Activated T-cell treated with anti-CD3 and anti-CD28 coated beads, Interleukin-2, amount 50 U/mL, for 48 hours (primary cell): ENCODE measurements around the gene PDXDC1.
"Not testable (repeated sequence)": the region's sequence is repeated elsewhere in the genome, so short reads cannot be mapped to it uniquely, and the experiment has no call there.

Source experiments
- DNase-seq, 2 experiments: peaks; one replicate each; pipeline ENCODE4 v3.0.0-alpha.2; 2020

The PDXDC1 gene, protein sequence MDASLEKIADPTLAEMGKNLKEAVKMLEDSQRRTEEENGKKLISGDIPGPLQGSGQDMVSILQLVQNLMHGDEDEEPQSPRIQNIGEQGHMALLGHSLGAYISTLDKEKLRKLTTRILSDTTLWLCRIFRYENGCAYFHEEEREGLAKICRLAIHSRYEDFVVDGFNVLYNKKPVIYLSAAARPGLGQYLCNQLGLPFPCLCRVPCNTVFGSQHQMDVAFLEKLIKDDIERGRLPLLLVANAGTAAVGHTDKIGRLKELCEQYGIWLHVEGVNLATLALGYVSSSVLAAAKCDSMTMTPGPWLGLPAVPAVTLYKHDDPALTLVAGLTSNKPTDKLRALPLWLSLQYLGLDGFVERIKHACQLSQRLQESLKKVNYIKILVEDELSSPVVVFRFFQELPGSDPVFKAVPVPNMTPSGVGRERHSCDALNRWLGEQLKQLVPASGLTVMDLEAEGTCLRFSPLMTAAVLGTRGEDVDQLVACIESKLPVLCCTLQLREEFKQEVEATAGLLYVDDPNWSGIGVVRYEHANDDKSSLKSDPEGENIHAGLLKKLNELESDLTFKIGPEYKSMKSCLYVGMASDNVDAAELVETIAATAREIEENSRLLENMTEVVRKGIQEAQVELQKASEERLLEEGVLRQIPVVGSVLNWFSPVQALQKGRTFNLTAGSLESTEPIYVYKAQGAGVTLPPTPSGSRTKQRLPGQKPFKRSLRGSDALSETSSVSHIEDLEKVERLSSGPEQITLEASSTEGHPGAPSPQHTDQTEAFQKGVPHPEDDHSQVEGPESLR

GRCh38 chr16:14974656-14975417 is at the start of gene PDXDC1:
Gene PDXDC1 (plus strand): TSS chr16:14975026. CDS start chr16:14975200, 174 bp downstream.
- peak; percentile 99 to 100 for DNase-seq

DNA sequence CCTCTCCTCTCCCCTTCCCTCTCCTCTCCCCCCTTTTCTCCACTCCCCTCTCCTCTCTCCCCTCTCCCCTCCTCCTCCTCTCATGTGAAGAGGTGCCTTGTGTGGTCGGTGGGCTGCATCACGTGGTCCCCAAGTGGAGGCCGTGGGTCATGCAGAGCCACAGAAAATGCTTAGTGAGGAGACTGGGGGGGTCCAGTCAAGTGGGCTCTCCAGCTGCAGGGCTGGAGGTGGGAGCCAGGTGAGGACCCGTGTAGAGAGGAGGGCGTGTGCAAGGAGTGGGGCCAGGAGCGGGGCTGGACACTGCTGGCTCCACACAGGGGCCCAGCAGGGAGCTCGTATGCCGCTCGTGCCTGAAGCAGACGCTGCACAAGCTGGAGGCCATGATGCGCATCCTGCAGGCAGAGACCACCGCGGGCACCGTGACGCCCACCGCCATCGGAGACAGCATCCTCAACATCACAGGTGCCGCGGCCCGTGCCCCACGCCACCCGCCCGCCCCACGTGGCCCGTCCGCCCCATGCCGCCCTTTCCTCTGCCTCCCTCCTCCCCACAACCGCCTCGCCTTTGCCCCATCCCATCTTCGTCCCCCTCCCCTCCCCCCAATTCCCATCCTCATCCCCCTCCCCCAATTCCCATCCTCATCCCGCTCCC is 46.6 kb upstream of the PDXDC1 start:
- DNase-seq: peak; percentile 22 to 25

- not testable (repeated sequence) for DNase-seq
Observed at GRCh38 chr16:14929176-14929575, 45.6 kb upstream of the PDXDC1 start.

- not testable (repeated sequence) for DNase-seq
Observed at GRCh38 chr16:14930246-14930645, 44.6 kb upstream of the PDXDC1 start.

- not testable (repeated sequence) for DNase-seq
Observed at GRCh38 chr16:14930971-14931370, 43.9 kb upstream of the PDXDC1 start.

- DNase-seq: not testable (repeated sequence)
Observed at GRCh38 chr16:14932581-14933375, 42.0 kb upstream of the PDXDC1 start.

DNA sequence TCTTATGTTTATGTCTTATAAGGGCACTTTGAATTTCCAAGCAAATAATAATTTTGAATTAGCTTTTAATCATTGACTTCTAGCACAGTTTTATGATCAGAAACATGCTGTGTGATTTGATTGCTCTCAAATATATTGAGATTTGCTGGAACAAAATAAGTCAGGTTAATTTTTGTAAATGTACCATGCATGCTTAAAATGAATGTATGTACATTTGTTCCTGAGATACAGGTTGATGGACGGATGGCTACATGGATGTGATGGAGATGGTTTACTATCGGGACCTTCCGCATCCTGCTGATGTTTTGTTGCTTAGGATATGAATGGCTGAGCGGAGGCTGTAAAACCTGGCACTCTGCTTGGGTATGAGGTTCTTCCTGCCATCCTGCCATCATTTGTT is 37.7 kb upstream of the PDXDC1 start, which contains the start of gene NPIPA1:
NPIPA1 (plus strand) TSS at position 301 of the 400 bp plus-strand sequence; CDS start at position 301, 0 bp downstream.
- not testable (repeated sequence) for DNase-seq

DNA sequence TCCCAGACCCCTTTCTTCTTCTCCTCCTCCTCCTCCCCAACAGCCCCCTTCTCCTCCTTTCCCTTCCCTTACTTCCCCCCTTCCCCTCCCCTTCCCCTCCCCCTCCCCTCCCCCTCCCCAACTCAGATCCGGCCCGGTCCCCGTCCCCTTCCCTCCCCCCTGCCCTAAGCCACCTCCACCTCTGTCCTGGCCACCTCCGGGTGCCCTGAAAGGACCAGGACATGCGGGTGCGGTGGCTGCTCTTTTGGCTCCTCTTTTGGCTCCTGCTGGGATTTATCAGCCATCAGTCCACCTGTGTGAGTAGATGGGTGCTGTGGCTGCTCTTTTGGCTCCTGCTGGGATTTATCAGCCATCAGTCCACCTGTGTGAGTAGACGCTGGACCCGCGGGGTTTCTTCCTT is 36.8 kb upstream of the PDXDC1 start:
- DNase-seq: not testable (repeated sequence)

DNA sequence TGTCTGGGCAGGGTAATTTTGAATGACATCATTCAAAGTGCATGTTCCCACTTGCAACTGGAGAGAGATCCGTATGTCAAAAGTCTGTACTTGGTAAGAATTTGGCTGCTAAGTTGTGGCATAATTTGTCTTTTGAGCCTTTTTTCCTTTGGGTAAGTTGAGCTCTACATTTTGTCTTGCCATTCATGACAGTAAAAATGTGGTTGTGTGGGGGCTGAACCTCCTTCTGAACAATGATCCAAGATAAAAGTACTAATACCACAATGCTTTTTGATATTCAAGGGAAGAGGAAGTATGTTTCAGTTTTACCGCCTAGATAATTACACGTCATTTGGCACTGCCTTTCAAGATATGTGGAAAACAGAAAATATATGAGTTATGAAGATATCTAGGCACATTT is 32.1 kb upstream of the PDXDC1 start:
- DNase-seq: not testable (repeated sequence)

DNA sequence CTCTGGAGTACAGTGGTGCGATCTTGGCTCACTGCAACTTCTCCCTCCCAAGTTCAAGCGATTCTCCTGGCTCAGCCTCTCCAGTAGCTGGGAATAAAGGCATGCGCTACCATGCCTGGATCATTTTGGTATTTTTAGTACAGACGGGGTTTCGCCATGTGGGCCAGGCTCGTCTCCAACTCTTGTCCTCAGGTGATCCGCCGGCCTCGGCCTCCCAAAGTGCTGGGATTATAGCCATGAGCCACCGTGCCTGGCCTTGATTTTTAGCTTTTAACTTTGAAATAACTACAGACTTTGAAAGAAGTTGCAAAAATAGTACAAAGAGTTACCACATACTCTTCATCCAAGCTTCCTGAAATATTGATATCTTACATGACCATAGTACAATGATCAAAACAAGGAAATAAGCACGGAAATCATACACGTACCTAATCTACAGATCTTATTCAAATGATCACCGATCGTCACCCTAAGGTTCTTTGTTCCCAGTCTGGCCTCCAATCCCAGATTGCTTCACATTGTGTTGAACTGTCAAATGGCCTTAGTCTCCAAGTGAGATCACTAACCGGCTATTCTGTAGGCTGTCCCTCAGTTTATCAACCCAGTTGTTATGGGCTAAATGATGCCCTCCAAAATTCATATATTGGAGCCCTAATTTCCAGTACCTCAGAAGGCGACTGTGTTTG is 19.1 kb upstream of the PDXDC1 start:
- no peak for DNase-seq

- no peak for DNase-seq
Observed at GRCh38 chr16:14957576-14958322, 17.1 kb upstream of the PDXDC1 start.

- DNase-seq: no peak
Observed at GRCh38 chr16:14958323-14958600, 16.6 kb upstream of the PDXDC1 start.

DNA sequence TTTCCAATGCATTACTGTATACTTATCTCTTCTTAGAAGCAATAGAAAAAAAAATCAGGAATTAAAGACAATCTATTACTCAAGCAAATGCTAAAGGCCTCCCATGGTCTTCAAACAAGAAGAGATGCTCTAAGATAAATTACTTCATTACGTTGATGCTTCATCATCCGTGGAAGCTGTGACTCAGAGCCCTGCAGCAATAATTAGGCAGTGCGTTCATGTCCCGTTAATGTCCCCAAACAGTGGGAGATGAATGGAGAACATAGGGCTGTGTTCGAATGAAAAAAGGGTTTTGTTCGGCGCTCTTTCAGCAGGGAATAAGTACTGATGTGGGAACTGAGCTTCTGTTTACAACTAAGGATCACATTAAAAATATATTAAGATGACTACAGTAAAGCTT is 15.9 kb upstream of the PDXDC1 start:
- DNase-seq: no peak

- no peak for DNase-seq
Observed at GRCh38 chr16:14961405-14962186, 13.2 kb upstream of the PDXDC1 start.

DNA sequence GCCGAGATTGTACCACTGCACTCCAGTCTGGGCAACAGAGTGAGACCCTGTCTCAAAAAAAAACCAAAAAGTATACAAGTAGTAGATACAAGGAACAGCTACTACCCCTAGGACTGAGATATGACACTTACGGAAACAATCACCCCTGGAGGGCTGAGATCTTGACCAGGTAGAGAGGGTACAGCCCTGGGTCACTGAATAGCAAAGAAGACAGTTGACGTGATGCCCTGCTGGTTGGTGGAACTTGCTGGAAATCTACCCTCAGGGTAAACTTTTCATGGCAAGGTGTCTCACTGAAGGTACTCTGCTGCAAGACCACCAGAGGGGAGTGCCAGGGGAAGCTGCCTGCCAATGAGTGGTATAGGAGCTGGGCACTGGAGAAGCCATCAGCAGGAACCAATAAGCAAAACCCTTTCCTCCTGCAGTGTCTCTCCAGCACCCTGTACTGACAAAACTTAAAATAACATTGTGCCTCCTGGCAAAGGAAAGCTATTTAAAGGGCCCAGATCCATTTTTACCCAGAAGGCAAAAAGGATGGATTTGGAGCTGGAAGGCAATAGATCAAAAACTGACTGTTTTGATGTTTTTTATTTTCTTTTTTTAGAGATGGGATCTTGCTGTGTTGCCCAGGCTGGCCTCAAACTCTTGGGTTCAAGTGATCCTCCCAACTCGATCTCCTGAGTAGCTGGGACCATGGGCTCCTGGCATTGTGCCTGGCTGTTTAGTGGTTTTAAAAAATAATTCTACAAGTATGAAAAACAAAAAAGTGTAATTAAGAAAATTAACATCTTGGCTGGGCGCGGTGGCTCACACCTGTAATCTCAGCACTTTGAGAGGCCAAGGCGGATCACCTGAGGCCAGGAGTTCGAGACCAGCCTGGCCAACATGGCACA is 11.3 kb upstream of the PDXDC1 start:
- DNase-seq: no peak

DNA sequence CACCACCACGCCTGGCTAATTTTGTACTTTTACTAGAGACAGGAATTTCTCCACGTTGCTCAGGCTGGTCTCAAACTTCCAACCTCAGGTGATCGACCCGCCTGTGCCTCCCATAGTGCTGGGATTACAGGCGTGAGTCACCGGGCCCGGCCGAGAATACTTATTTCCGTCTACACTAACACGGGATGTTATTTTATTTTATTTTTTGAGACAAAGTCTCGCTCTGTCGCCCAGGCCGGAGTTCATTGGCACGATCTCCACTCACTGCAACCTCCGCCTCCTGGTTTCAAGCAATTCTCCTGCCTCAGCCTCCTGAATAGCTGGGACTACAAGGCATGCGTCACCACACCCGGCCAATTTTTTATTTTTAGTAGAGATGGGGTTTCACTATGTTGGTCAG is 9.5 kb upstream of the PDXDC1 start:
- no peak for DNase-seq

GRCh38 chr16:14969795-14970194 is 5.0 kb upstream of the PDXDC1 start:
- not testable (repeated sequence) for DNase-seq

DNA sequence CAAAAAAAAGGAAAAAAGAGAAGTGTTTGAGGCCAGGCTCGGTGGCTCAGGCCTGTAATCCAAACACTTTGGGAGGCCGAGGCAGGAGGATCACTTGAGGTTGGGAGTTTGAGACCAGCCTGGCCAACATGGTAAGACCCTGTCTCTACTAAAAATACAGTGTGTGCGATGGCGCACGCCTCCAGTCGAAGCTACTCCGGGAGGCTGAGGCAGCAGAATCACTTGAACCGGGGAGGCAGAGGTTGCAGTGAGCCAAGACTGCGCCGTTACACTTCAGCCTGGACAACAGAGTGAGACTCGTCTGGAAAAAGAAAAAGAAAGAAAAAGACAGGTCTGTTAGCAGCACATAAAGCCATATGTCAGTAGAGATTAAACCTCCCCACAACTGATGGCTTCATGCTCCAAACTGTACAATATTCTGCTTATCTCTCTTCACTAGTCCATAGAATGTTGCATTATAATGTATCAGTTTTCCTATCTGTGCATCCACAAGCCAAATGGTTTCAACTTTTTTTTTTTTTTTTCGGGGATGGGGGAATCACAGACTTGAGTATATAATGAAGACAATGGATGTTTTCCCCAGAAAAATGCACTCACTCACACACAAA is 3.1 kb upstream of the PDXDC1 start:
- DNase-seq: not testable (repeated sequence)
